GM10266 (cell line): ENCODE results near the gene LRCH4.
A peak's percentile ranks its signal among the peaks of the same experiment; 100 is the strongest.

Experiments used
- DNase-seq: peaks from one replicate; pipeline ENCODE4 v3.0.0; 2012; ENCODE audit errors: extremely low spot score
- TF ChIP-seq, protein P1 (sequence below): IDR thresholded peaks from 2 replicates; pipeline ENCODE4 v1.5.1; 2012; ENCODE audit warnings: mild to moderate bottlenecking, low read depth; ENCODE audit not compliant: control insufficient read depth, insufficient read depth; ENCODE audit errors: missing control alignments

Gene LRCH4

DNA sequence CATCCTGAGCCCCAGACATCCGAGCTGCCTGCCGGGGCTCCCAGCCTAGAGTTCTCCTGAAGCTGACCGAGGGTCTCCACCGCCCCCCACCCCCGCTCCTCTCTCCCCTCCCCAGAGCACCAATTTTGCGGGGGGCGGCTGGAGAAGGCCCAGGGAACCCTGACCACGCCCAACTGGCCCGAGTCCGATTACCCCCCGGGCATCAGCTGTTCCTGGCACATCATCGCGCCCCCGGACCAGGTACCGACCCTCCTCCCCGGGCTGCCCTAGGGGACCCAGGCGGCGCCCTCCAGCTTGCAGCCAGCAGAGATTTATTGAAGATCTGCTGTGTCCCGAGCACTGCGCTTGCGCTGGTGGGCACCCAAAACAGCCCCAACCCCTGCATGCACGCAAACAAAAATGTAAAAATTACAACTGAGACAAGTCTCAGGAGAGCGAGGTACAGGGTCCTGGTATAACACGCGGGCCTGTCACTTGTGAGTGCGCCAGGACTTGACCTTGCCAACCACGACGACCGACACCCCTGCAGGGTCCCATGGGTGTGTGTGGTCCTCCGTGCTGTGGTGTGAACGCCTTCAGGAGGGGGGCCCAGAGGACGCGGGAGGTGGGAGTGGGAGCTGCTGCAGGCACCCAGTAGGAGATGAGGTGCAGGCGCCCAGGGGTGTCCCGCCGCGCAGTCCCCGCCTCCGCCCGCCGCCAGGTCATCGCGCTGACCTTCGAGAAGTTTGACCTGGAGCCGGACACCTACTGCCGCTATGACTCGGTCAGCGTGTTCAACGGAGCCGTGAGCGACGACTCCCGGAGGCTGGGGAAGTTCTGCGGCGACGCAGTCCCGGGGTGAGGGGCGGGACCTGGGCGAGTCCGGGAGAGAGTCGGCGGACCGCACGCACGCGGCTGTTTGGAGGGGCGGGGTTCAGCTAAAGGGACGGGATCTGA lies 19.3 kb upstream of the LRCH4 start:
- TF ChIP-seq, protein P1, sequence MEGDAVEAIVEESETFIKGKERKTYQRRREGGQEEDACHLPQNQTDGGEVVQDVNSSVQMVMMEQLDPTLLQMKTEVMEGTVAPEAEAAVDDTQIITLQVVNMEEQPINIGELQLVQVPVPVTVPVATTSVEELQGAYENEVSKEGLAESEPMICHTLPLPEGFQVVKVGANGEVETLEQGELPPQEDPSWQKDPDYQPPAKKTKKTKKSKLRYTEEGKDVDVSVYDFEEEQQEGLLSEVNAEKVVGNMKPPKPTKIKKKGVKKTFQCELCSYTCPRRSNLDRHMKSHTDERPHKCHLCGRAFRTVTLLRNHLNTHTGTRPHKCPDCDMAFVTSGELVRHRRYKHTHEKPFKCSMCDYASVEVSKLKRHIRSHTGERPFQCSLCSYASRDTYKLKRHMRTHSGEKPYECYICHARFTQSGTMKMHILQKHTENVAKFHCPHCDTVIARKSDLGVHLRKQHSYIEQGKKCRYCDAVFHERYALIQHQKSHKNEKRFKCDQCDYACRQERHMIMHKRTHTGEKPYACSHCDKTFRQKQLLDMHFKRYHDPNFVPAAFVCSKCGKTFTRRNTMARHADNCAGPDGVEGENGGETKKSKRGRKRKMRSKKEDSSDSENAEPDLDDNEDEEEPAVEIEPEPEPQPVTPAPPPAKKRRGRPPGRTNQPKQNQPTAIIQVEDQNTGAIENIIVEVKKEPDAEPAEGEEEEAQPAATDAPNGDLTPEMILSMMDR, result no peak
- no peak for DNase-seq

DNA sequence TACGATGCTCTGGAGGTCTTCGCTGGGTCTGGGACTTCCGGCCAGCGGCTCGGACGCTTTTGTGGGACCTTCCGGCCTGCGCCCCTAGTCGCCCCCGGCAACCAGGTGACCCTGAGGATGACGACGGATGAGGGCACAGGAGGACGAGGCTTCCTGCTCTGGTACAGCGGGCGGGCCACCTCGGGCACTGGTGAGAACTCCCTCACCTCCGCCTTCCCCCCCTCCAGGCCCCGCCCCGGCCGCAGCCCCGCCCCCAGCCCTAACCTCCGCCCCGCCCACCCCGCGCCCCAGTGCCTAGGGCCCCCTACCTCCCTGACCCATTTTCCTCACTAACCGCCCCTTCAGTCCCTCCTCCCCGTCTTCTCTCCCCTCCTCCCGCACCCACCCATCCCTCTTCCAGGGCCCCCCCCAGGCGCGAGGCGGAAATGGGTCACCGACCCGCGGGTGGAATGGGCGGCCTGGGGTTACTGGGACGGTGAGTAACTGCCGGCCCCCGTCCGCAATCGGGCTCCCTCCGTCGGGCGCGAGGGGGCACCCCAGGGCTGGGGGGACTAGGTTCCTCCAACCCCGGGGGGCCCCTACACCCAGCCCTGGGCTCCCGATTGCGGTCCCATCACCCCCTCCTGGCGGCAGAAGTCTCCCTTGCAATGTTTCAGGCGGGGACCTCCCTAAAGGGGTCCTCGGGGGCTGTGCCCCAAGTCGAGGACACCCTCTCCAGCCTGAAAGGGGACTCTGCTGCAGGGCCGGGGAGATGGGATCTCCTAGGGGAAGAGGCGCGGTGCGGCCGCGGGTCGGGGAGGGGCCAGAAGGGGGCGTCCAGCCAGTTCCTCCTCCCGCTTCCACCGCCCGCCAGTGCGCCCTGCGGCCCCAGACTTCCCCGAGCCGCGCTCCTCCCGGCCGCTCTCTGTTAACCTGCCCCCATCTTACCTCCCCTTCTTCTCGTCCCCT lies 18.4 kb upstream of the LRCH4 start:
- TF ChIP-seq, protein P1, result peak; percentile 44
- peak; percentile 89 for DNase-seq

DNA sequence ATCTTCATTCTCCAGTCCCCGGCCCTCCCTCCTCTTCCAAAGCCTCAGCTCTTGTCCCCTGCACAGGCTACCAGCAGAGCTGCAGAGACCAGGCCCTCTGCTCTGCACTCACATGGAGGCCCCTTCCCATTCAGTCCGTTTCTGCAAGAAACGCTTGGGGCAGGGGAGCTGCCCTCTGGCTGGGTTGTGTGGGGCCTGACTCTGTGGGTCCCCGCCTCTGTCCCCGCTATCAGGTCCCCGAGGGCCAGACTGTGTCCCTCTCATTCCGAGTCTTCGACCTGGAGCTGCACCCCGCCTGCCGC lies 17.7 kb upstream of the LRCH4 start:
- TF ChIP-seq, protein P1, result no peak
- DNase-seq, result no peak

DNA sequence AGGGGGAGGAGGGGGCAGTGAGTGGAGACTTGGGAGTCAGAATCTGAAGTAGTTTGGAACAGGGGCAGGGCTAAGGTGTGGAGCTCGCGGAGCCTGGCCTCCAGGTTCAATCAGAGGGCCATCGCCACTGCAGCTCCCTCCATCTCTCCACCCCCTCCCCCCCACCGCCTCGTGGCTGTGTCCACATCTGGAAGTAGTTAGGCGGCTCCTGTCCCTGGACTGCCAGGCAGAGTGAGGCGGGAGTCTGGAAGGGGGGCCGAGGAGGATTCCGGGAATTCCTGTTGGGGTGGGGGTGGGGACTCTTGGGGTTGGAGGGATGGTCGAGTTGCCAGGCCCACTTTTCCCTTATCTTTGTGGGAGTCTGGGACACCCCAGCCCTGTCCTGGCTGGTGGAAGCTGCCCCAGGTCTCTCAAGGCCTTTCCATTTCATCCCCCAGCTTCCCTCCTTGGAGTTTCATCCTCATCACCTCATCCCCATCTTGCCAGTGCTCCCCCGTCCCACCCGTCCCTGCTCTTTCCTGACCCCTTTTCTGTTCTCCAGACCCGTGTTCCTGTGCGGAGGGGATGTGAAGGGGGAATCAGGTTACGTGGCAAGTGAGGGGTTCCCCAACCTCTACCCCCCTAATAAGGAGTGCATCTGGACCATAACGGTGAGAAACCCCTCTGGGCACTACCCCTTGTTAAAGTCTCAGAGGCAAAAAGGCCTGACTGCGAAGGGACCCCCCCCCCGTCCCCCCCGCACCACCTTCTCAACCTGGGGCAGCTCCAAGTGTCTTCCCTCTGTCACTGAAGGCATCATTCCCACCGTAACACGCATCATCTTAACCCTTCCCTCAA lies 17.2 kb upstream of the LRCH4 start:
- peak; percentile 23 for DNase-seq
- TF ChIP-seq, protein P1, result no peak

DNA sequence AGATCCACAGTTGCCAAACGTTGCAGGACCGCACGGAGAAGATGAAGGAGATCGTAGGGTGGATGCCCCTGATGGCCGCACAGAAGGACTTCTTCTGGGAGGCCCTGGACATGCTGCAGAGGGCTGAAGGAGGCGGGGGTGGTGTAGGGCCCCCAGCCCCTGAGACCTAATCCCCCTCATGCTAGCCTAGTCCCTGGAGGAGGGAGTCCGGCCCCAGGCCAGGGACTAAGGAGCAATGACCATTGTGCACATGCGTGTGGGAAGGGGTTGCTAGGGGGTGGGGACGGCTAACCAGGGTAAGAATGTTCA lies 14.8 kb upstream of the LRCH4 start:
- TF ChIP-seq, protein P1, result no peak
- no peak for DNase-seq

DNA sequence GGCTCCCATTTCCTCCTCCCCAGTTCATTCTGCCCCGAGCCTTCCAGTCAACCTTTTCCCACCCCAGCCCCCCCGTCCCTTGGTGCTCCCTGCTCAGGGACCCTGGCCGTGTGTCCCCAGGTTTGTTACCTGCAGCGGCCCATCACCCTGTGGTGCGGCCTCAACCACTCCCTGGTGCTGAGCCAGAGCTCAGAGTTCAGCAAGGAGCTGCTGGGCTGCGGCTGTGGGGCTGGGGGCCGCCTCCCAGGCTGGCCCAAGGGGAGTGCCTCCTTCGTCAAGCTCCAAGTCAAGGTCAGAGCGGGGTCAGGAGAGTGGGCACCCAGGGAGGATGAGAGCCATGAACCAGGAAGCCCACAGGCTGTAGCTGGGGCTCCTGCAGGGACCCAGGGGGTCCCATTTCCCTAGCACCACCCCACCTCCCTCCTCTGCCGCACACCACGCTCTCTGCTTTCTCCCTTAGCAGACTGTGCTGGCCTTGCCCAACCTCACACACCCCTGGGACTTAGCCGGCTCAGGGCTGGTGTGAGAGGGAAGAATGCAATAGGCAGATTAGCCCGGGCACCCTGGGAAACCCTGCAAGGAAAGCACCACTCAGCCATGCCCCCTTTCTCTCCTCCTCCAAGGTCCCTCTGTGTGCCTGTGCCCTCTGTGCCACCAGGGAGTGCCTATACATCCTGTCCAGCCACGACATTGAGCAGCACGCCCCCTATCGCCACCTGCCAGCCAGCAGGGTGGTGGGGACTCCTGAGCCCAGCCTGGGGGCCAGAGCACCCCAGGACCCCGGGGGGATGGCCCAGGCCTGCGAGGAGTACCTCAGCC lies 14.2 kb upstream of the LRCH4 start:
- TF ChIP-seq, protein P1, result peak; percentile 33
- no peak for DNase-seq
